Activated T-cell treated with anti-CD3 and anti-CD28 coated beads, Interleukin-2, amount 50 U/mL, for 48 hours (primary cell): Measurements from ENCODE around the gene NUDT4.
A peak's percentile ranks its signal among the peaks of the same experiment; 100 is the strongest.
"Not testable (repeated sequence)": the region's sequence is repeated elsewhere in the genome, so short reads cannot be mapped to it uniquely, and the experiment has no call there.

ENCODE experiments used
- DNase-seq, 2 experiments: peaks; one replicate each; pipeline ENCODE4 v3.0.0-alpha.2; 2020

NUDT4 gene

GRCh38 chr12:93432031-93432430 is 54.3 kb downstream of the NUDT4 start:
- not testable (repeated sequence) for DNase-seq

DNA sequence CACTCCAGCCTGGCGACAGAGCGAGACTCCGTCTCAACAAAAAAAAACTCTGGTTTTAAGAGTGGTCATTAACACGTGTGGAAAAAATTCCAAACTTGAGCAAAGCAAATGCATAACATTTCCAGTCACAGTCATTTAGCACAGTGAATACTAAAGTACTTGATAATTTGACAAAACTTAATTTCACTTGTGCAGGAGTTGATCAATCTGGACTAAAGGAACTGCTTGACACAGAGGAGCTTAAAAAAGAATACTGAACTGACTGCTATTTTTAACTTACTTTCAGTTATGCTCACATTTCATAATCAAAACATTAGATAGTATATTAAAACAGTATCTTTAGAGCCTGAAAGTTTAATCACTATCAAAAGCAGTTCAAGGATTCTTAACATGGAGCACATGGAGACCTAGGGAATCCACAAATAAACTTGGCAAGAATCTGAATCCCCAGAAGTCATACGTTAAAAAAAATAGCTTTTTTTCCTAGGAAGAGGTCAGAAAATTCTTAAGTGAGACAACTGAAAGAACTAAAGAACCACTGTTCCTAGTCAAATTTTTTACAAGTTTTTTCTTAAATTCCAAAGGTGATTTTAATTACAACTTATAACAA is 56.6 kb downstream of the NUDT4 start:
- DNase-seq: no peak

- no peak for DNase-seq
Measured at GRCh38 chr12:93438266-93439050, 60.7 kb downstream of the NUDT4 start.

DNA sequence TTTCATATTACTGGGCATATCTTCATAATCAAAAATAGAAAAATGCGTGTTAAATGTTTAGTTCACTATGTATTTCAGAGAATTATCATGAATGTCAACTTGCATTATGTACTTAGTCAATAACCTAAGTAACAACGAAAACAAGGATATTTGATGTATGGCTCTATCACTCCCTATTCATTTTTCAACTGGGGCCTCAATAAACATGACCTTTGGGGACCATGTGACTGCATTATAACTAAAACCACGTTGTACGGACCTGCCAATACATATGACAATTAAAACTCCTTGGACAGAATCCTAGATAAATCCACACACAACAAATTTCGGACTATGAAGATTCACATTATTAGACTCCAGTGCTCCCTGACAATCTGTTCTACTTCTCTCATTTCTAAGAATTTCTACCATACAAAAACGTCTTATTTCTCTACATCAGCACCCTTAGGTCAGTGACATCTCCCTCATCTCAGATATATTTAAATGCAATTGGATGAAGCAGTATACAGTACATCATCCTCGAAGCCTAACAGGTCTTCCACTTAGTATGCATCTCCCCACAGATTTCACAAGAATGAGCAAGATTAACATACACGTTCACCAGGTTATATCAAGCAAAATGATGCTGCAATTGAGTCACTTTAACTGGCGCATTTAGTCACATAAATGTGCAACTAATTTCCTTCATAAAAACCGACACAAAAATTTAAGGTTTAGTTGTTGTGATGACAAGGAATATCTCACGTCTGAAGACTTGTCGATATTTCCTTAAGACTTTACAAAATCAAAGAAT is 62.5 kb downstream of the NUDT4 start:
- DNase-seq: no peak

- DNase-seq: peak; percentile 45 to 63
Measured at GRCh38 chr12:93441081-93441616, 63.4 kb downstream of the NUDT4 start.

GRCh38 chr12:93441617-93442410 is 64.1 kb downstream of the NUDT4 start, which contains the start of gene UBE2N:
TSS of gene UBE2N (minus strand) at chr12:93441947. CDS start at chr12:93441884, 63 bp downstream.
- DNase-seq: peak; percentile 97 to 98

GRCh38 chr12:93442411-93443340 is 65.0 kb downstream of the NUDT4 start:
- DNase-seq: no peak

DNA sequence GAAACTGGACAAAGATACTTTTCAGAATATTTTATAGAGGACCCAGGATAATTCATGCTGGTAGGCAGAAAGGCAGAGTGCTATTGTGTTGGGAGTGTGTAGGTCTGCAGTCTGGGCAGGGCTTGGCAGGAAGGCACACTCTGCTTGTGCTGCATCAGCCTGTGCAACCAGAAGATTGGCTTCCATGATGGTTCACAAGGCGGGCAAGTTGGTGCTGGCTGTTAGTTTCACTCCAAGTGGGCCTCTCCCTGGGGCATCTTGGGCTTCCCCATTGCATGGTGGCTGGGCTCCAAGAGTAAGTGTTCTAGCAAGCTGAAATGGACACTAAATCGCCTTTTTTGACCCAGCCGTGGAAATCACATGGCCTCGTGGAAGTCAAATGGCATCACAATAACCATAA is 65.9 kb downstream of the NUDT4 start:
- DNase-seq: no peak

- DNase-seq: no peak
Measured at GRCh38 chr12:93447555-93448290, 70.0 kb downstream of the NUDT4 start.

DNA sequence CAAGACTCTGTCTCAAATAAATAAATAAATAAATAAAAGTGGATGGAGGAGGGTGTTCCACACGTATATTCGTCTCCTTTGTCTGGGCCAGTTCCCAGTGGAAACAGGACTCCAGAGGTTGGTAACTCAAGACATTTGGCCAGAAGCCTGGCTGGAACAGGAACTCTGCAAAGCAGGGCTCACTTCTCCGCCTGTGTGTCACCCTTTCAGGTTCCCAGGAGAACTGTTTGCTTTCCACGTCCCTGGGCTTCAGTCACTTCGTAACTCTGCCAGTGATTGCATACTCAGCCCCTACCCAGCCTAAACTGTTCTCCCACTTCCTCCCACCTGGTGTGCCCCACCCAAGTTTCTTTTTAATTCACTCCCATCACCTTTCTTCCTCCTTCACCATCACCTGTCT is 71.1 kb downstream of the NUDT4 start:
- DNase-seq: no peak

DNA sequence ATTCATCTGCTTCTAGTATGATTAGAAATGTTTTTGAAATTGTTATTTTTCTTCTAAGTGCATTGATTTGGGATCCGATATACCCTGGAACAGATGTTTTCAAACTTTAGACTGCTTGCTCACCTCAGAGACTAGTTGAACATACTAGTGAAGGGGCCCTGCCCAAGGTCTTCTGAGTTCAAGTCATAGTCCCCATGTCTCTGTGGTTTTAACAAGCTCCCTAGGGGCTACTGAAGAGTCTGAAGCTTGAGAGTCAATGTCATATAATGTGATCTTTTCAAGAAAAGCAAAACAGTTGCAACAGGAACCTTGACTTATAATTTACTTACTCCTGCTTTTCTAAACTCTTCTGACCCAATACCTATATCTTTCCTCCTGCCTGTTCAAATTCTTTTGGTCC is 71.6 kb downstream of the NUDT4 start:
- no peak for DNase-seq

DNA sequence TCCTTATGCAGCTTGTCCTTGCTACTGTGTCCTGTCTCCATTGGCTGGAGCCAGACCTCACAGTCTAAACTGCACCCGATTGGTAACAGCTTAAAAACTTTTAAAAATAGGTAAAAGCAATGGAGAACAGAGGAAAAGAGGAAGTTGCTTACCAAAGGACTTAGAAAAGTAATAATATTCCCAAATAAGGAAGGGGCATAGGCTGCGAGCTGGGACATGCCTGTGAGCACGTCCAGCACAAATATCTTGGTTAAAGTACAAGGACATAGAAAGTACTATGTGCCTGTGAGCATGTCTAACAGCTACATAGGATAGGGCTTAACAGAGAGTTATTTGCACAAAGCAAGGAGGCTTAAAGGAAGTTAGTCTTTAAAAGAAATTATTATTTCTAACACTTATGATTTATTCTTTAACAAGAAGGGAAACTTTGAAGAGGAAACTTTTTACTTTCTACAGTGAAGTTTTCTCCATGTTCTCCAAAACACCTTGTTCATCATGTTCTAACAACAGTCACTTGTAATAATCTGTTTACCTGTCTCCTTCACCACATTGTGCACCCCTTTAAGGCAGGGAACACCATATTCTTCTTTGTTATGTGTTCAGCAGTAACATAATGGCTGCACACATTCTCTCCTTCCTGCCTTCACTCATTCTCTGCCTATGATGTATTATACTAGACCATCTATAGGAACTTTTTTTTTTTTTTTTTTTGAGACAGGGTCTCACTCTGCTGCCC is 73.9 kb downstream of the NUDT4 start:
- no peak for DNase-seq

GRCh38 chr12:93453633-93454032 is 75.9 kb downstream of the NUDT4 start:
- DNase-seq: no peak

DNA sequence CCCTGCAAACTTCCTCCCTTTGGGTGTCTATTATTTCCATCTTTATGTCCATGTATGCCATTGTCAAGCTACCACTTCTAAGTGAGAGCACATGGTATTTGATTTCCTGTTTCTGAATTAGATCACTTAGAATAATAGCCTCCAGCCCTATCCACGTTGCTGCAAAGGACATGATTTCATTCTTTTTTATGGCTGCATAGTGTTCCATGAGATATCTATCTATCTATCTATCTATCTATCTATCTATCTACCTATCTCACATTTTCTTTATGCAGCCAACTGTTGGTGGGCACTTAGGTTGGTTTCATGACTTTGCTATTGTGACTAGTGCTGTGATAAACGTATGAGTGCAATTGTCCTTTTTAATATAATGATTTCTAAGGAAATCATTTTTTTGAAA is 78.4 kb downstream of the NUDT4 start:
- no peak for DNase-seq
